Hematopoietic multipotent progenitor cell treated with erythropoietin and hydrocortisone succinate and interleukin-3 and kit ligand, for 8 days (in vitro differentiated cells): ENCODE results near the gene SLCO1B3.
A peak's percentile ranks its signal among the peaks of the same experiment; 100 is the strongest.

ENCODE experiments used
- DNase-seq: peaks from one replicate; pipeline ENCODE4 v3.0.0-alpha.2; 2015

SLCO1B3 gene

DNA sequence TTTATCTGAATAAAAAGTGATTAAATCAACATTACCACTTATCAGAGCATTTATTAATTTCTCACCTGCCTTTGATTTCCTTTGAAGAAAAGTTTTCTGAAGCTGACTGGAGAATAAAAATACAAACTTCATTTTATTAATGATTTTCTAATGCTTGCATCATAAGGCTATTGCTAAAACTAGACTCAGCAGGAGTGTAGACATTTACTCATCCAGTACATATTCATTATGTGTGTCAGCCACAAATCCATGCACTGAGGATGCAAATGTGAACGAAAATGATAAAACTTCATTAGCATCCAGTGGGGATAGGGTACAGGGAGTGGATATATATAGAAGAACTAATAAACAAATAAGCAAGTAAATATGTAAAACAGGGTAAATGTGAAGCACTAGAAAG is 74.6 kb downstream of the SLCO1B3 start:
- DNase-seq, result no peak

DNA sequence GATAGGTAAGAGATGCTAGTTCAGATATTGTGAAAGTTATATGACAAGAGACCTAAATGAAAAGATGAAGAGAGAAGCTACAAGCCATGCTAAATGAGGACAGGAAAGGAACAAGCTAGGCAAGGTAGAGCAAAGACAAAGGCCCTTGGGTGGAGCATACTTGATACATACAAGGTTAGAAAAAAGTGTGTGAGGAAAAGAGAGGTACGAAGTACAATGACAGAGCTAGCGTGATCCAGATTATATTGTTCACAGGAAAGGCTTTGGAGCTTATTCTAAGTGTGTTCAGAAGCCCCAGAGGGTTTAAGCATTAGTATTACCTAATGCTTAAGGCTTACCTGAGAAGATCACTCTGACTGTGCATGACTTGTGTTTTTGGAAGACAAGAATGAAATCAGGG is 75.0 kb downstream of the SLCO1B3 start:
- no peak for DNase-seq

DNA sequence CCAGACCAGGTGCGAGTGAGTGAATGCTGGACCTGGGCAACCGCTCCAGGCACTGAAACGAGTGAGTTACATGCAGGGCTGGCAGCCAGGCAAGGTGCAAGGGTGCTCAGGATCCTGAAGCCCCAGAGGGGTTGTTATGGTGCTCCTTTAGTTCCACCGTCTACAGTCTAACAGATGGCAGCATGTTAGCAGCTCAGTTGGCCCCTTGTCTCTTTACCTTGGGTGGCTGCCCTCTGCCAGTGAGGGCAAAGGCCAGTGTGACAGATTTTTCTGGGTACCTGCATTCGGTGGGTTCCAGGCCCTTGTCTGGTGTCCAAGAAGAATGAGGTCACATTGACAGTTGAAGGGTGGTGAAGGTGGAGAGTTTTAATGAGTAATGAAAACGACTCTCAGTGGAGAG is 106.8 kb downstream of the SLCO1B3 start:
- no peak for DNase-seq

DNA sequence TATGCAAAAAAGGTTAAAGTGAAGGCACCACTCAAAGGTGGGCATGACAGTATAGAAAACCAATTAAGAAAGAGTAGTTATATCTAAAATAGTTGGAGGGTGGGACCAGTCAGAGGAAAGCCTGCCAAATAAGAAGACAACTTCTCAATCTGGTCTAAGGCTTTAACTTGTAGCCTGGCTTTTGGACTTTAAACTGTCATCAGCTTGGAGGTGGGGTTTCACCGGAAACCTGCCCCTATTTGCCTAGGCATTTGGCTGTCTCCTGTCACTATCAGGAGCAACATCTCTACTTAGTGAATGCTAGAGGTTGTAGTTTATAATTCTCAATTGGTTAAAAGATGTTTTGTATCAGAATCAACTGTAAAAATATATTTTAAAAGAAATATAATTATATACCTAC is 107.3 kb downstream of the SLCO1B3 start:
- no peak for DNase-seq

DNA sequence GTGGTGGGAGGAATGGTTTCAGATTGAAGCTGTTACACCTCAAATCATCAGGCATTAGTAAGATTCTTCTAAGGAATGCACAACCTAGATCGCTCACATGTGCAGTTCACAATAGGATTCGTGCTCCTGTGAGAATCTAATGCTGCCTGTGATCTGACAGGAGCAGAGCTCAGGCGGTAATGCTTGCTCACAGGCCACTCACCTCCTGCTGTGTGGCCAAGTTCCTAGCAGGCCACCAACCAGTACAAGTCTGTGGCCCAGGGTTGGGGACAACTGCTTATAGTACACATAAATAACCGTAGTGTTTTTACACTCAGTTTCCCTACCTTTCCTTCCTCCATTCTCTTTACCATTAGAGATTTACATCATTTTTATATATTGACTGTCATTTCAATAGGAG is 121.4 kb downstream of the SLCO1B3 start:
- no peak for DNase-seq

DNA sequence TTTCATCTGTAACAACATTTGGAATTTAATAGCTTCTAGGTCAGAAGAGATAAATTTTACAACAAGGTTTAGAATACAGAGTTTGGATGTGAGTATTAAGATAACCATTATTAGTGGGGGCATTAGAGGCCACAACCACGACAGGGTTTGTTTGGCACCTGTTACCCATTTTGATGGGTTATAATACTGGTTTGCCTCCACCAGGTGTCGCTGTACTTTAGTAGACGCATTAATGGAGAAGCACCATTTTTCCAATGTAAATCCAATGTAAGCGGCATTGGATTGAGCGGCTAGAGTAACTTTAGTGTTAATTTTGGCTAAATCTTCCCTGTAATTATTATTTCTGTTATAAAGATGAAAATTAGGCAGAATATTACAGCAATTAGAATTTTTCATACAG is 136.2 kb downstream of the SLCO1B3 start:
- peak; percentile 36 for DNase-seq

DNA sequence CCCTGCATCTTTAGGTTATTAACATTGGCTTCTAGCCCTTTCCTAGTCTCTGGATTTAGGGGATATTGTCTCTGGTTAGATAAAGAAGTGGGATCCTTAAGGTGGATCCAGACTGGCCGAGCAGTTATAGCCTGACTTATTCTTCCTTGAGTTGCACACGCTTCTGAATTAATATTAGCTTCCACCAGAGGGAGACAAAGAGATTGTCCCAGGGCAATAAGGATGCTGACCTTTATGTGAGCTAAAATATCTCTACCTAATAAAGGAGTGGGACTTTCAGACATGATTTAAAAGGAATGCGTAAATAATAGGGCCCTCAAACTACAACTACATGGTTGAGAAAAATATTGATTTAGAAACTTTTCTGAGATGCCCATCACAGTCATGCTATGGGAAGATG is 139.7 kb downstream of the SLCO1B3 start:
- peak; percentile 32 for DNase-seq

DNA sequence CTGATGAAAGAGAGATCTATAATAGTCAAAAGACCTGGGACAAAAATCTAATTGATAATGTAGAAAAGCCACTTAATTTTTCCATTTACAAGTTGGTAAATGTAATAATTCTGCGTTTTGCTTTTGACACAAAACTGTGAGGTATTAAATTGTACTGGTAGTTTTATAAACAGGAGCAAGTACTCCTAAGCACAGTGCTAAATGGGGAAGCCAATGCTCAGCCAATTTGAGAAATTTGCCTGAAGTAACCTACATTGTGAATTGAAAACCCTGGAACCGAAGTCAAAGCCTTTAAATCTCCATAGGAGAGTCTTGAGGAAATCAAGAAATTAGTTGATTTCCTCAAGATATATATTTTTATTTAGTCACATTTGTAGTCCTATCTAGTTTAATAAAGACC is 152.8 kb downstream of the SLCO1B3 start:
- no peak for DNase-seq

DNA sequence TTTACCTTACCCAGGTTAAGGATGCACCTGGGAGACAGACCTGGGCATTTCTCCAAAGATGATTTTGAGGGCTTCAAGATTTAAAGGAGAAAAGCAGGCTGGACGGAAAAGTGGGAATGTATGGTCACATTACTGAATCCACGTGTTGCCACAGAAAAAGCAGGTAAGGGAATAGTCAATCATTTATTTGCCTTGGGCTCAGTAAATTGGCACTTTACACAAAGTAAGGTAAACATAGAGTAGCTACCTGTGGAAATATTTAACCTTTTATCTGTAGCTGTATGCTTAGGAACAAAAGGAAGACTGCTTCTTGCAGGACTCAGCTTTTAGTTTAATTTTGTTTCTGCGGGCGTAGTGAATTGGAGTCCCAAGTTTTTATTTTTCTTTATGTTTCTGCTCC is 153.3 kb downstream of the SLCO1B3 start:
- no peak for DNase-seq
